GM12878 (cell line): Measurements from ENCODE around the gene FCAR. TPM values are rescaled to one million over a fixed set of nuclear protein-coding genes. Genes with fewer than 3 reads are reported as not detected.

Experiments
- ATAC-seq: fragments of 200-7000 bp; cut with Tn5 transposase; 3 replicates; pipeline ENCODE4 v1.9.1; 2020; ENCODE audit warnings: mild to moderate bottlenecking, moderate library complexity
- BruUV-seq: library from RNA; stranded (reverse); fragments of 400-500 nt; replicated peaks from 2 replicates; lab custom pipeline; 2021; lab: Mats Ljungman, UMichigan
- CTCF ChIA-PET: fragments of 300-600 bp; sonication (Branson Sonifier 250); formaldehyde crosslinking; extraction: SDS; loops from one replicate; lab custom pipeline; 2021; ENCODE audit warnings: inconsistent platforms; lab: Yijun Ruan, JAX
- POLR2A ChIA-PET: fragments of 350-600 bp; formaldehyde crosslinking; extraction: SDS; loops from one replicate; lab custom pipeline; 2021; ENCODE audit warnings: inconsistent platforms; lab: Charles Lee
- RAD21 ChIA-PET: fragments of 300-600 bp; sonication (Branson Sonifier 250); formaldehyde crosslinking; loops from one replicate; lab custom pipeline; 2023; ENCODE audit warnings: antibody characterized with exemption; ENCODE audit not compliant: unreplicated experiment; lab: Charles Lee
- SMC1A ChIA-PET: fragments of 300-600 bp; sonication (Branson Sonifier 250); formaldehyde crosslinking; loops from one replicate; lab custom pipeline; 2023; ENCODE audit not compliant: unreplicated experiment, uncharacterized antibody; lab: Charles Lee
- DNase-seq: peaks from one replicate; pipeline ENCODE4 v3.0.0-alpha.2; 2011; ENCODE audit warnings: low read depth, low spot score
- FAIRE-seq: peaks from 3 replicates; lab custom pipeline; 2011; peaks lifted over from hg19 to GRCh38; lab: Jason Lieb, UNC
- H2AFZ ChIP-seq: 2 replicates; pipeline ENCODE4 v1.6.0; 2011; ENCODE audit warnings: low read depth, low read length, control low read depth; ENCODE audit not compliant: control insufficient read depth
- H3K27ac ChIP-seq: 2 replicates; pipeline ENCODE4 v1.5.1; 2011; ENCODE audit warnings: control low read depth; ENCODE audit not compliant: control insufficient read depth, insufficient read depth
- H3K27me3 ChIP-seq, 2 experiments: replicated peaks in 1 of 2; 2 replicates each; pipeline versions ENCODE4 v1.6.0 to v1.6.1; 2011; ENCODE audit warnings: low read length in 1 of 2; ENCODE audit not compliant: control insufficient read depth in 2 of 2, insufficient read depth in 2 of 2
- H3K36me3 ChIP-seq, 2 experiments: 2 replicates each; pipeline ENCODE4 v1.5.1; 2011; ENCODE audit warnings: low read length in 1 of 2; ENCODE audit not compliant: control insufficient read depth in 2 of 2, insufficient read depth in 2 of 2
- H3K4me1 ChIP-seq: 2 replicates; pipeline ENCODE4 v1.6.1; 2011; ENCODE audit warnings: mild to moderate bottlenecking, low read length, moderate library complexity, mixed read lengths; ENCODE audit not compliant: control insufficient read depth, insufficient read depth
- H3K4me2 ChIP-seq: 2 replicates; pipeline ENCODE4 v1.6.0; 2011; ENCODE audit warnings: control low read depth; ENCODE audit not compliant: control insufficient read depth, insufficient read depth
- H3K4me3 ChIP-seq: fragments of 200-600 bp; sonication (generic); 2 replicates; pipeline ENCODE4 v1.5.1; 2016
- H3K79me2 ChIP-seq: 2 replicates; pipeline ENCODE4 v1.6.0; 2011; ENCODE audit warnings: low read length; ENCODE audit not compliant: control insufficient read depth, insufficient read depth
- H3K9ac ChIP-seq: 2 replicates; pipeline ENCODE4 v1.8.0; 2011; ENCODE audit warnings: low read length, control low read depth, mixed read lengths; ENCODE audit not compliant: control insufficient read depth, insufficient read depth
- H3K9me3 ChIP-seq: replicated peaks from 3 replicates; pipeline ENCODE4 v1.5.1; 2011; ENCODE audit warnings: mild to moderate bottlenecking, low read length; ENCODE audit not compliant: control insufficient read depth, insufficient read depth
- H4K20me1 ChIP-seq: 2 replicates; pipeline ENCODE4 v1.6.0; 2011; ENCODE audit not compliant: control insufficient read depth, insufficient read depth
- BCL11A ChIP-seq: IDR thresholded peaks from 2 replicates; pipeline ENCODE4 v1.6.1; 2011; ENCODE audit warnings: low read depth, low read length
- FOXM1 ChIP-seq: IDR thresholded peaks from 2 replicates; pipeline ENCODE4 v1.6.1; 2012; ENCODE audit warnings: low read depth, mild to moderate bottlenecking, inconsistent platforms, low read length, moderate library complexity
- LARP7 ChIP-seq: fragments of 450-650 bp; IDR thresholded peaks from 2 replicates; pipeline ENCODE4 v1.6.1; 2017; ENCODE audit warnings: mild to moderate bottlenecking
- MYB ChIP-seq: fragments of 150-350 bp; IDR thresholded peaks from 2 replicates; pipeline ENCODE4 v1.6.1; 2014; ENCODE audit warnings: mild to moderate bottlenecking, low read depth, low read length, borderline replicate concordance
- MYC ChIP-seq: IDR thresholded peaks from 2 replicates; pipeline ENCODE4 v1.6.1; 2011; ENCODE audit warnings: mild to moderate bottlenecking, low read length, moderate library complexity, inconsistent platforms; ENCODE audit not compliant: insufficient read depth, insufficient replicate concordance, insufficient read length, severe bottlenecking
- NR2C2 ChIP-seq: IDR thresholded peaks from 2 replicates; pipeline ENCODE4 v1.6.1; 2011; ENCODE audit warnings: borderline replicate concordance, low read depth; ENCODE audit not compliant: control insufficient read depth, insufficient read length
- NRF1 ChIP-seq: conservative IDR thresholded peaks from 2 replicates; pipeline ENCODE4 v1.6.1; 2011; ENCODE audit warnings: mild to moderate bottlenecking, low read depth, low read length, improper control_type of control experiment
- PAX8 ChIP-seq: fragments of 450-650 bp; IDR thresholded peaks from 2 replicates; pipeline ENCODE4 v1.6.1; 2017; ENCODE audit warnings: mild to moderate bottlenecking, moderate library complexity
- POLR2A ChIP-seq: IDR thresholded peaks from 2 replicates; pipeline ENCODE4 v1.6.1; 2011; ENCODE audit warnings: low read depth, mild to moderate bottlenecking, low read length
- POLR2AphosphoS5 ChIP-seq: IDR thresholded peaks from 2 replicates; pipeline ENCODE4 v1.6.1; 2011; ENCODE audit warnings: mild to moderate bottlenecking, low read length, inconsistent platforms
- SKIL ChIP-seq: fragments of 450-650 bp; IDR thresholded peaks from 2 replicates; pipeline ENCODE4 v1.6.1; 2017; ENCODE audit warnings: mild to moderate bottlenecking, low read depth, inconsistent platforms; ENCODE audit not compliant: poor library complexity, severe bottlenecking
- TCF12 ChIP-seq: IDR thresholded peaks from 2 replicates; pipeline ENCODE4 v1.6.1; 2011; ENCODE audit warnings: low read depth, mild to moderate bottlenecking, low read length
- ZBTB11 ChIP-seq: fragments of 450-650 bp; formaldehyde crosslinking; IDR thresholded peaks from 2 replicates; pipeline ENCODE4 v1.5.0; 2022; ENCODE audit warnings: mild to moderate bottlenecking, missing genetic modification characterization
- ZNF274 ChIP-seq: IDR thresholded peaks from one replicate; pipeline ENCODE4 v1.8.0; 2011; ENCODE audit not compliant: insufficient read length, insufficient read depth
- ZNF687 ChIP-seq: fragments of 450-650 bp; IDR thresholded peaks from 2 replicates; pipeline ENCODE4 v1.6.1; 2017; ENCODE audit warnings: mild to moderate bottlenecking, moderate library complexity
- WGBS: methylation state at CpG from one replicate; pipeline ENCODE4 v1.1.6; 2016; ENCODE audit warnings: low lambda C conversion rate; ENCODE audit not compliant: insufficient replicate concordance, insufficient coverage; ENCODE audit errors: missing lambda C conversion rate; 5-methylcytosine and 5-hydroxymethylcytosine counted together
- in situ Hi-C: fragments of 300-500 bp; cut with MboI; formaldehyde crosslinking; loops from 9 replicates; pipeline ENCODE4 v1.14.3; 2018; ENCODE audit warnings: mixed read lengths
- intact Hi-C: fragments of 100-400 bp; cut with micrococcal nuclease; formaldehyde crosslinking; loops from one replicate; pipeline ENCODE4 v1.14.2; 2022; ENCODE audit not compliant: unreplicated experiment
- polyA plus RNA-seq, 11 experiments: library from polyadenylated mRNA; depleted of rRNA in 4 of 11; unstranded in 6 of 11; stranded (reverse) in 5 of 11; fragments of >200 nt; fragmentation: Nextera tagmentation in 4 of 11; fragmentation: Illumina TruSeq in 1 of 11; extraction: Ambion mirVana in 4 of 11; extraction: Trizol in 1 of 11; gene quantifications; 1 replicate in 1 of 11; 2 replicates in 10 of 11; pipeline versions ENCODE4 v1.2.1 to v1.2.3, GENCODE V29; 2011 to 2016; ENCODE audit warnings: inconsistent platforms in 2 of 11, missing spikeins in 2 of 11, low read depth in 1 of 11
- total RNA-seq, 4 experiments: library from RNA; depleted of rRNA in 3 of 4; stranded (reverse); fragments of >200 nt in 3 of 4; fragmentation: Illumina TruSeq in 1 of 4; extraction: Trizol in 1 of 4; gene quantifications; 2 replicates each; pipeline versions ENCODE4 v1.2.1 to v1.2.3, GENCODE V29; 2013 to 2021

The FCAR gene
- total and polyA plus RNA-seq, 10 of the 15 experiments (the other 5 are each of a cell fraction or from before 2014, with no cell fraction given), result 0.49 TPM; not detected in 9

- ChIA-PET CTCF (no interaction called here), POLR2A (interaction anchor here (0.6 to 0.7 kb wide), 2 partner anchors 90 to 880 kb away, joined by 4 to 8 read pairs; no protein-coding TSS in a partner anchor), RAD21 (interaction anchor here (0.7 to 0.8 kb wide), 2 partner anchors 57 to 63 kb away, joined by 4 read pairs; no protein-coding TSS in a partner anchor), SMC1A (interaction anchor here (0.6 kb wide), 1 partner anchor 11 kb away, joined by 3 read pairs; no protein-coding TSS in a partner anchor)
- H3K27me3 ChIP-seq, result no peaks in the 10 kb centered on the region
- H3K4me3 ChIP-seq, result 0 out of 2 replicates have a peak overlapping the region, but pooled peaks have one; percentile 36
- H3K4me1 ChIP-seq, result peaks cover 13% of the 10 kb centered on the region
- peak; percentile 74 for DNase-seq
- no peaks in the 10 kb centered on the region for H3K36me3 ChIP-seq
- BruUV-seq, result no TSS peak
- no peaks in the 10 kb centered on the region for H3K79me2 ChIP-seq
- 3% methylated on average over 9 of the region's 9 CpGs for WGBS
- peak overlapping the region; percentile 26; the same call in 1 of the 2 replicates for H3K4me2 ChIP-seq
- H3K9ac ChIP-seq, result no peak overlapping the region
- peak; percentile 85 for FAIRE-seq
- no peaks in the 10 kb centered on the region for H4K20me1 ChIP-seq
- no peak overlapping the region for H3K27ac ChIP-seq
- H3K9me3 ChIP-seq, result no peaks in the 10 kb centered on the region; the same call in 2 of the 3 replicates
- intact Hi-C loops, result no loop called here
- ATAC-seq, result peak; percentile 79
- no peak overlapping the region for H2AFZ ChIP-seq
- in situ Hi-C loops, result no loop called here
- TF ChIP-seq ZNF274 (no peak), SKIL (no peak), NRF1 (no peak), BCL11A (0 out of 2 replicates have a peak, but pooled peaks have one; percentile 28), MYB (no peak), POLR2AphosphoS5 (no peak), ZNF687 (no peak), MYC (no peak), FOXM1 (no peak), POLR2A (no peak), LARP7 (no peak), ZBTB11 (CRISPR knock-in tag) (no peak), PAX8 (no peak), NR2C2 (no peak), TCF12 (peak; percentile 76; the same call in 1 of the 2 replicates)
Observed at GRCh38 chr19:54937926-54938325, 63.9 kb downstream of the FCAR start.
